GM21529 (cell line): Measurements from ENCODE around the gene TTYH1.
"Not testable (repeated sequence)": the region's sequence is repeated elsewhere in the genome, so short reads cannot be mapped to it uniquely, and the experiment has no call there.

Source experiments
- ATAC-seq: cut with Tn5 transposase; IDR thresholded peaks from one replicate; pipeline ENCODE4 v1.9.1; 2021; ENCODE audit not compliant: unreplicated experiment

Gene TTYH1

DNA sequence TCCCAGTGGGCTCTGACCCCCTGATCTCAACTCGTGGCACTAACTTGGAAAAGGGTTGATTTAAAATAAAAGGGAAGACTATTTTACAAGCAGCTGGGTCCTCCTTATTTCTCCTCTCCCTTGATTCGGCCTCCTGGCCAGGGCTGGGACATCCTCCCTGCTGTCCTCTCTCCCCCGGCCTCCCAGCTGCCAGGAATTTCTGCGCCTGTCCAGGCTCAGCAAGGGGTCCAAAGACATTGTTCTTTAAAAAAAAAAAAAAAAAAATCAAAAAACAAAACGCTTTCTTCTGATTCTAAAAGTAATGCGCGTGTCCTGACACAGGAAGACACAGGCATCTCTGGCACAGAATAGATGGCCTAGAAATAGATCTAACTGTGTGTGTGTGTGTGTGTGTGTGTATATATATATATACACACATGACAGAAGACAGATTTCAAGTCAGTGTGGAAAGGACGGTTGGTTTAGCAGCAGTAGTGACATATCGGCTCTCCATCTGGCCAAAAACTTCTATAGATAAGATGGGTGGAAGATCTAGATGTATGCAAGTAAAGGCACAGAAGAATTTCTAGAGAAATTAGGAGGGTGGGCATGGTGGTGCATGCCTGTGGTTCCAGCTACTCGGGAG, 21.5 kb downstream of the TTYH1 start:
- ATAC-seq = no peak

DNA sequence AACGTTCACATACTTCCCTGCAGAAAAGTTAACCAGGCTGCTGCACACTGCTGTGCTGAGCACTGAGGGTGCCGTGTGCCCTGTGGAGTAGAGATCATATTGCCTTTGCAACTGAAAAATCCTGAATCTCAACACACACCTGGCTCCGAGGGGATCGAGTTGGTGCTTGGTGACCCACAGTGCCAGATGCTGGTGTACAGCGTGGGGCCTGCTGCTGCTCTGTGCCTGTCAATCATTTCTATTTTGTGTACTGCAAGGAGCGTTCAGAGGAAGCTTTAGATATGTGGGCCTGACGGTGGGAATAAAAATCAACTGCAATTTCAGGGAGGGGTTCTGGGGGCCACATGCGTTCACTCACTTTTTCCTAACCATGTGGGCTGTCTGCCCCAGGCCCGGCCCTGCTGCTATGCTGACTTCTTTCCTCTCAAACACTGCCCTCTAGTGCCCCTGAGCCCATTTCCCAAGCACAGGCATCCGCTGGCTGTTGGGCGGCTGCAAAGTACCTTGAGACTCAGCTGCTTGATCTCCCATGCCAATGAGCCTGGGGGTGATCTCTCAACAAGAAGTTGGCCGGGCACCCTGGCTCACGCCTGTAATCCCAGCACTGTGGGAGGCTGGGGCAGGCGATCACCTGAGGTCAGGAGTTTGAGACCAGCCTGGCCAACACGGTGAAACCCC, 24.0 kb downstream of the TTYH1 start:
- ATAC-seq = no peak

DNA sequence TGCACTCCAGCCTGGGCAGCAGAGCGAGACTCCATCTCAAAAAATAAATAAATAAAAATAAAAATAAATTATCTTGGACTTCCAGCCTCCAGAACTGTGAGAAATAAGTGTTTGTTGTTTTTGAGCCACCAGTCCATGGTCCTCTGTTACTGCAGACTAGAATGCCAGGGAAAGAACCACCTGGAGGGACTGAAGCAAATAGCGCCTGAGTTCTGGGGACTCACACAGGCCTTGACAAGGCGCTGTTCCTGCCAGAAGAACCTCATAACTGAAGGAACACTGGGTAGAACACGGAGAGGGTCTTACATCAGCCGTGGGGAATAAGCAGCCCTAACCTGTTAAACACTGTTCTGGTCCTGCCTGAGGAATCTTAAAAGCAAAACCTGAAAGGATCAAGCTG, 25.4 kb downstream of the TTYH1 start:
- ATAC-seq = no peak

- ATAC-seq = no peak
Measured at GRCh38 chr19:54444737-54445136, 29.5 kb downstream of the TTYH1 start.

- ATAC-seq = not testable (repeated sequence)
Measured at GRCh38 chr19:54446349-54446748, 31.1 kb downstream of the TTYH1 start.

DNA sequence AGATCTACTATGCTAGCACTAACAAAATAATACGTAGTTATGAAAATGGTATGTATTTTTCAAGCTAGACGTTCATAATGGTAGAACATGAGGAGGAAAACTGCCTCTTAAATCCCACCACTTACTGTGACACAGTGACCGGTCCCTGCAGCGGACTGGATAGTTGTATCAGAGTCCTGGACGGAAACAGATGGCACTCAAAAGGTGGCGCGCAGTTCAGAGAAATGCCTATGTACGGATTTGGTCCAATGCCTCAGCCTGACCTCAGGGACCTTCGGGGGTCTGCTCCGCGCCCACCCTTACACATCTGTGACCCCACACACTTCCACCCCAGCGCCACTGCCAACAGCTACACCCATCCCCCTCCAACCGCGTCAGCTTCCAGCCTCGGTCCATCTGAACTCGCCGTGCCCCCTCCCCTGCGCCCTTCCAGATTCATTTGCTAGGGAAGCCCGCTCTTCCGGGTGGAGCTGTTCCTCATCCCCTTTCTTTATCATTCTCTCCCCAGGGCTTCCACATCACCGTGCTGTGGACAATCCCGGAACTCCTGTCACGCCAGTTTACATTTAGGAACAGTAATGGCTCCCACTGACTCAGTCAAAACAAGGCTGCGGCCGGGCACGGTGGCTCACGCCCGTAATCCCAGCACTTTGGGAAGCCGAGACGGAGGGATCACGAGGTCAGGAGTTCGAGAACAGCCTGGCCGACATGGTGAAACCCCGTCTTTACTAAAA, 32.9 kb downstream of the TTYH1 start:
- ATAC-seq = peak; percentile 18

- peak; percentile 81 for ATAC-seq
Measured at GRCh38 chr19:54448774-54449700, 33.8 kb downstream of the TTYH1 start, which contains the start of gene LENG8. Gene LENG8, plus strand, starts transcription at chr19:54449199. Its CDS starts 2,146 bp downstream, at chr19:54451345.

DNA sequence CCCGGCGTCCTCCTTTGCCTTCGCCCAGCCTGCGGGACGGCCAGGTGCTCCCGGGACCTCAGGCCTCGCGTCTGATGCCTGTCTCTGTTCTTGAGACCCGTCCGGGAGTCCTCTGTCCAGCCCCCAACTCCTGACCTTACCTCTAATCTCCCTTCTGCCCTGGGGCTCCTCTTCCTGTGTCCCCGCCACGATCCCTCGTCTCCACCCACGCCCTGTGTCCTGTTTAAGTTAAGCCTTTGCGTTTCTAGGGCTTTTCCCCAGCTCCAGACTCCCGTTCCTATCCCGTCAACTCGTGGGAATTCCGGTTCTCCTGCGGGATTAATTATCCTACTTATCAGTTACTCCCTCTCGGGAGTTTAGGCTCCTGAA, 34.4 kb downstream of the TTYH1 start:
- no peak for ATAC-seq

GRCh38 chr19:54451331-54451871, 36.1 kb downstream of the TTYH1 start:
- no peak for ATAC-seq

DNA sequence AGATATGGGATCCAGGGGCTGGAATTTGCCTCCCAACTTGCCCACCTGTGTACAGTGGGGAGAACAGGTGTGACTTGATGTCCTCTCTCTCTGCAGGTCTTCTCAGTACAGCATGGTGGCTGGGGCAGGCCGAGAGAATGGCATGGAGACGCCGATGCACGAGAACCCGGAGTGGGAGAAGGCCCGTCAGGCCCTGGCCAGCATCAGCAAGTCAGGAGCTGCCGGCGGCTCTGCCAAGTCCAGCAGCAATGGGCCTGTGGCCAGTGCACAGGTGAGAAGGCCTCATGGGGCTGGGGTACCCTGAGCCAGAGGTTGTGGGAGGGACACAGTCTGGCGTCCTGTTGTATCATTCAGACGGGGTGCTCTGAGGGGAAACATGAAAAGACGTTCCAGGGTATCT, 36.7 kb downstream of the TTYH1 start:
- no peak for ATAC-seq

GRCh38 chr19:54452626-54453025, 37.4 kb downstream of the TTYH1 start:
- ATAC-seq = no peak

DNA sequence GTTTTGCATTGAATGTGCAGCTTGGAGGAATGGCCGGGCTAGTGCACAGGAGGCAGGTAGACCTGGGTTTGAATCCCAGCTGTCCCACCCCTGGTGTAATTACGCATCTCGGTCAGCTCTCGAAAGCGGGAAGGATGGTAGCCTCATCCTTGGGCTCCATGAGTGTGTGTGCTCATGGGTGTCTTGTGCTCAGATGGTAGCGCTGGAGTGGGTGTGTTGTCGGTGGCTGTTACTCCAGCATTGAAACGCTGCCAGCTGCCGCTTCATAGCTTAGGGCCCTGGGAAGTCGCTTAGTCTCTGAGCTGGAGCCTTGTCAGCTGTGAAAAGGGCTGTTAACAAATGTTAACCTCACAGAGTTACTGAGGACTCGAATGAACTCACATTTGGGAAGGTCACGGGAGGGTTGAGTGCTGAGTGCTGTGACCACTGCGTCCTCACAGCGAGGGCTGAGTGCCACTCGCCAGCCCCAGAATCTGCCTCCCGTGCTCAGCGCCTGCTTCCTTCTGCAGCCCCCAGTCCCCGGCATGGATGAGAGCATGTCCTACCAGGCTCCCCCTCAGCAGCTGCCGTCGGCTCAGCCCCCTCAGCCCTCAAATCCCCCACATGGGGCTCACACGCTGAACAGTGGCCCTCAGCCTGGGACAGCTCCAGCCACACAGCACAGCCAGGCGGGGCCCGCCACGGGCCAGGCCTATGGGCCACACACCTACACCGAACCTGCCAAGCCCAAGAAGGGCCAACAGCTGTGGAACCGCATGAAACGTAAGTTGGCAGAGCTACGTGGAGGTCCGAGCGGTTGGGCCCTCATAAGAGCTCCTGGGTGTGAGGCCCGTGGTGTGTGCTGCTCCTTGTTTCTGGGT, 38.9 kb downstream of the TTYH1 start:
- no peak for ATAC-seq

DNA sequence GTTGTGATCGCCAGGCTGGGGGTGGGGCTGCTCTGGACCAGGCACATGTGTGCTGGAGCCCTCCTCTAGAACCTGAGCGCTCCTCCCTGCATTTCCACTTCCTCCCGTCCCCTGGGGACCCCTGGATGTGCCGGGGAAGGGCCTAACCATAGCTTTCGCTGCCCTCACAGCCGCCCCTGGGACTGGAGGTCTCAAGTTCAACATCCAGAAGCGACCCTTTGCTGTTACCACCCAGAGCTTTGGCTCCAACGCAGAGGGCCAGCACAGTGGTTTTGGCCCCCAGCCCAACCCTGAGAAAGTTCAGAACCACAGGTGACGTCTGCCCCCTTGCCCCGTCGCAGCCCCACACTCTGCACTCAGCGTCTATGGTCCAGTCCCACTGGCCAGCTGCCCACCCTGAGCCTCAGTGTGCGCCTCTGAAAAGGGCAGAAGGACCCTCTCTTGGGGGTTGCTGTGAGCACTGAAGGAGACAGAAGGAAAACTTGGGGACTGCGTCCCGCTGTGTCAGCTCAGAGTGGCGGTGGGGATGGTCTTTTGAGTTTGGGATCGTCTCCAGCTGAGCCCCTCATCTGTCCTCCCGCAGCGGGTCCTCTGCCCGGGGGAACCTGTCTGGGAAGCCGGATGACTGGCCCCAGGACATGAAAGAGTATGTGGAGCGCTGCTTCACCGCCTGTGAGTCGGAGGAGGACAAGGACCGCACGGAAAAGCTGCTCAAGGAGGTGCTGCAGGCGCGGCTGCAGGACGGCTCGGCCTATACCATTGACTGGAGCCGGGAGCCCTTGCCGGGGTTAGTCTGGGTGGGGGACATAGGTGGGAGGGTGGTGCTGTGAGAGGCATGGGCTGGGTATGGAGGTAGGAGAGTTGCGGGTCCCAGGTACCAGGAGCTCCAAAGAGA, 39.8 kb downstream of the TTYH1 start:
- no peak for ATAC-seq

DNA sequence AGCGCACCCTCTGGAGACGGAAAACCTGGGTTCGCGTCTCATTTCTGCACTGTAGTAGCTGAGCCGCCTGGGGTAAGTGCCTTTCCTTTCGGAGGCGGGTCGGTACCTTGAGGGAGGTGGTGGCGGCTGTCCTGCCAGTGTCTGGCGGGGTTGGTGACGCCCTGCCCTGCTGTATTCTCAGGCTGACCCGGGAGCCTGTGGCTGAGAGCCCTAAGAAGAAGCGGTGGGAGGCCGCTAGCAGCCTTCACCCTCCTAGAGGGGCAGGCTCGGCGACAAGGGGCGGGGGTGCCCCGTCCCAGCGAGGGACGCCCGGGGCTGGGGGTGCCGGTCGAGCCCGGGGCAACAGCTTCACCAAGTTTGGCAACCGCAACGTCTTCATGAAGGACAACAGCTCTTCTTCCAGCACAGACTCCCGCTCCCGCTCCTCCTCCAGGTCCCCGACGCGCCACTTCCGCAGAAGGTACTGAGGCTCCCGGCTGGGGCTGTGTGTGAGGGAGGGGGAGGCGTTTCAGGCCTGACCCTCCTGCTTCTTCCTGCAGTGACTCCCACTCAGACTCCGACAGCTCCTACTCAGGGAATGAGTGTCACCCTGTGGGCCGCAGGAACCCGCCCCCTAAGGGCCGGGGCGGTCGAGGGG, 40.6 kb downstream of the TTYH1 start:
- ATAC-seq = no peak

GRCh38 chr19:54456423-54457373, 41.4 kb downstream of the TTYH1 start:
- ATAC-seq = no peak

DNA sequence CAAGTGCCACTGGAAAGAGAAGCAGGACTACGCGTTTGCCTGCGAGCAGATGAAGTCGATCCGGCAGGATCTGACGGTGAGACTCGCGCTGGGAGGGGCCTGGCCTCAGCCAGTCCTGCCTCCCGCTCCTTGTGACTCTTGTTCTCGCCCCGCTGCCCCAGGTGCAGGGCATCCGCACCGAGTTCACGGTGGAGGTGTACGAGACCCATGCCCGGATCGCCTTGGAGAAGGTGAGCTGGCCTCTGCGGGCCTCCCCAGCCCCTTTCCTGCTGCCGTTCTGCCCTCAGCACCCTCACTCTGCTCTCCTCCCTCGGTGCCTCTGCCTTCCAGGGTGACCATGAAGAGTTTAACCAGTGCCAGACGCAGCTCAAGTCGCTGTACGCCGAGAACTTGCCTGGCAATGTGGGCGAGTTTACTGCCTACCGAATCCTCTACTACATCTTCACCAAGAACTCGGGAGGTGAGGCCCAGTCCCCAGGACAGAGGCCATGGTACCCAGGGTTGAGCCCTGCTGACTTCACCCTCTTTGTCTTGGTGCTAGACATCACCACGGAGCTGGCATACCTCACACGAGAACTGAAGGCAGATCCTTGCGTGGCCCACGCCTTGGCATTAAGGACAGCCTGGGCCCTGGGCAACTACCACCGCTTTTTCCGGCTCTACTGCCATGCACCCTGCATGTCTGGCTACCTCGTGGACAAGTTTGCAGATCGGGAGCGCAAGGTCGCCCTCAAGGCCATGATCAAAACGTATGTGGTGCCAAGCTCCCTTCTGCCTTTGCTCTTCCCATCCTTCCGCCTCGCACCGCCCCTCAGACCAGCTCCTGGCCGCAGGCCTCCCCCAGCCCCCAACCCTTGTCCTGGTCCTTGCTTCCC, 42.7 kb downstream of the TTYH1 start:
- ATAC-seq = no peak
